Measurements from ENCODE around the gene UBE2Z.

DNA sequence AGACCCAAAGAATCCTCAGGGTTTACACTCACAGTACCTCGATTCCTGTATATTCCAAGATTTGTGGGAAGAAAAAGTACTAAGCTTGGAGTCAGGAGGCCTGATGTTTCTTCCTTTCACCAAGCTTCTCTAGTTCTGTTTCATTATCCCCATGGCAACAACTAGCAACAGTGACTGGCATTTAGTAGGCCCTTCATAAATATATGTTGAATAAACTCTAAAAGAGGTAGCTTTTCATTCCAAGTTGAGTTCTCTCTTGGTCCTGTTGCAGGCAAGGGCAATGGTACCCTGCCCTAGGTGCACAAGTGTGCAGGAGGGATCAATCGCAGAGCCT is 527 bp upstream of the UBE2Z start:
- TF ChIP-seq, protein P1, sequence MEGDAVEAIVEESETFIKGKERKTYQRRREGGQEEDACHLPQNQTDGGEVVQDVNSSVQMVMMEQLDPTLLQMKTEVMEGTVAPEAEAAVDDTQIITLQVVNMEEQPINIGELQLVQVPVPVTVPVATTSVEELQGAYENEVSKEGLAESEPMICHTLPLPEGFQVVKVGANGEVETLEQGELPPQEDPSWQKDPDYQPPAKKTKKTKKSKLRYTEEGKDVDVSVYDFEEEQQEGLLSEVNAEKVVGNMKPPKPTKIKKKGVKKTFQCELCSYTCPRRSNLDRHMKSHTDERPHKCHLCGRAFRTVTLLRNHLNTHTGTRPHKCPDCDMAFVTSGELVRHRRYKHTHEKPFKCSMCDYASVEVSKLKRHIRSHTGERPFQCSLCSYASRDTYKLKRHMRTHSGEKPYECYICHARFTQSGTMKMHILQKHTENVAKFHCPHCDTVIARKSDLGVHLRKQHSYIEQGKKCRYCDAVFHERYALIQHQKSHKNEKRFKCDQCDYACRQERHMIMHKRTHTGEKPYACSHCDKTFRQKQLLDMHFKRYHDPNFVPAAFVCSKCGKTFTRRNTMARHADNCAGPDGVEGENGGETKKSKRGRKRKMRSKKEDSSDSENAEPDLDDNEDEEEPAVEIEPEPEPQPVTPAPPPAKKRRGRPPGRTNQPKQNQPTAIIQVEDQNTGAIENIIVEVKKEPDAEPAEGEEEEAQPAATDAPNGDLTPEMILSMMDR (IDR thresholded peaks at IDR 0.05; ENCODE audit: poor library complexity): no peak
- no peak for TF ChIP-seq EZH2 (IDR thresholded peaks at IDR 0.05; ENCODE audit: borderline replicate concordance)
- no peak for TF ChIP-seq EZH2phosphoT487 (IDR thresholded peaks at IDR 0.05; ENCODE audit: low read depth, severe bottlenecking, unreplicated experiment)

Measured in hepatocyte (in vitro differentiated cells).